Peyer's patch (tissue), 4 donors: ENCODE measurements around the gene FEN1.

Source experiments
- CTCF ChIP-seq, 6 experiments: fragments of 450-650 bp in 4 of 6; fragments of 200-600 bp in 2 of 6; sonication (generic) in 1 of 6; IDR thresholded peaks; one replicate each; pipeline ENCODE4 v1.5.1; 2017 to 2019; ENCODE audit warnings: antibody characterized with exemption in 6 of 6, mild to moderate bottlenecking in 3 of 6, moderate library complexity in 1 of 6
- POLR2A ChIP-seq, 2 donors: fragments of 450-650 bp; IDR thresholded peaks; one replicate each; pipeline ENCODE4 v1.5.1; 2017; ENCODE audit warnings: antibody characterized with exemption in 2 of 2, mild to moderate bottlenecking in 2 of 2, moderate library complexity in 2 of 2

- TF ChIP-seq CTCF (IDR thresholded peaks at IDR 0.05), result no peak
- no peak for TF ChIP-seq POLR2A (IDR thresholded peaks at IDR 0.05)
These were observed 49.2 kb downstream of the FEN1 start for GRCh38 chr11:61841636-61842527.
